ENCODE data around the gene TDRD9.
"Not testable (repeated sequence)": the region's sequence is repeated elsewhere in the genome, so short reads cannot be mapped to it uniquely, and the experiment has no call there.

TDRD9 gene

DNA sequence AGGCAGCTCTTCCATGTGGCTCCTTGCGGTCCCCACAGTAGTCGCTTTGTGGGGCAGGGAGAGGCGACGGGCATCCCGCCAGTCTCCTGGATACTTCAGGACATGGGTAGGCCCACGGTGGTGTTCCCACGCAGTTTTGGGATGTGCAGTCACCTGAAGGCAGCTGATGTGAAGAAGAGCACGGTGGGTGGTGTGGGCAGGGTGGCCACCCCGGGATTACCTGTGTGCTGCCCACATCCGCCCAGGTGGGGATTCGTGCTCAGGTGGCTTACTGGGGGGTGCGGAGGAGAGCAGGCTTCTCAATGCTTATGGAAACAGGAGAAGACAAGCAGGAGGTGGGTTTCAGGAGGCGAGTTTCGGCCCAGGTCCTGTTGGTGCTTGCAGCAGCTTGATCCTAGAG, 28.4 kb upstream of the TDRD9 start:
- H3K27ac Mint-ChIP-seq: no peak overlapping the region
- no peaks in the 10 kb centered on the region for H3K27me3 Mint-ChIP-seq
- H3K4me3 Mint-ChIP-seq: no peak overlapping the region
- no peaks in the 10 kb centered on the region for H3K36me3 Mint-ChIP-seq
- no peaks in the 10 kb centered on the region for H3K9me3 Mint-ChIP-seq (ENCODE audit: low read depth)
- H3K4me1 Mint-ChIP-seq (ENCODE audit: low read depth): peaks cover 4% of the 10 kb centered on the region

GRCh38 chr14:103904493-103905107, 23.7 kb upstream of the TDRD9 start:
- Mint-ChIP-seq H3K4me3 (no peak overlapping the region), H3K36me3 (no peaks in the 10 kb centered on the region), H3K27ac (no peak overlapping the region), H3K9me3 (ENCODE audit: low read depth) (no peaks in the 10 kb centered on the region), H3K27me3 (peaks cover 2% of the 10 kb centered on the region), H3K4me1 (ENCODE audit: low read depth) (peaks cover 21% of the 10 kb centered on the region)

- H3K4me1 Mint-ChIP-seq (ENCODE audit: low read depth): peaks cover 30% of the 10 kb centered on the region
- H3K4me3 Mint-ChIP-seq: no peak overlapping the region
- peak overlapping the region; percentile 10 for H3K27ac Mint-ChIP-seq
- no peaks in the 10 kb centered on the region for H3K9me3 Mint-ChIP-seq (ENCODE audit: low read depth)
- H3K27me3 Mint-ChIP-seq: peaks cover 2% of the 10 kb centered on the region
- no peaks in the 10 kb centered on the region for H3K36me3 Mint-ChIP-seq
Observed at GRCh38 chr14:103905842-103906456, 22.3 kb upstream of the TDRD9 start.

DNA sequence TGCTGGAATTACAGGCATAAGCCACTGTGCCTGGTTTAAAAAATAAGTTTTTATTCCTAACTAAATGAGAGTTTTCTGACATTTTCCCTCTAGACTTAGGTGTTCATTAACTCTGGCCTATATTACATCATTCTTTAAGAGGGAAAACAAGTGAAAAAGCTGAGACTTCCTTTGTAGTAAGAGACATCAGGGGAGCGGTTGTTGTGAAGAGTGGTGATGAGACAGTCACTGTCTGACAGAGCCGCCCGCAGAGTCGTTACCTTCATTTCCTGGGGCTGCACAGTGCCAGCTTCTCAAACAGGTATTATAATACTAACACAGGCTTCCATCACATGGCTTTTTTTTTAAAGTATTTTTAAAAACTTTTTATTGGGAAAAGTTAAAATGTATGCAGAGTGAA, 19.7 kb upstream of the TDRD9 start:
- Mint-ChIP-seq H3K4me3 (peak overlapping the region; percentile 53), H3K27me3 (peaks cover 2% of the 10 kb centered on the region), H3K9me3 (ENCODE audit: low read depth) (no peaks in the 10 kb centered on the region), H3K36me3 (peaks cover under 1% of the 10 kb centered on the region), H3K4me1 (ENCODE audit: low read depth) (peaks cover 27% of the 10 kb centered on the region), H3K27ac (peak overlapping the region; percentile 86)

DNA sequence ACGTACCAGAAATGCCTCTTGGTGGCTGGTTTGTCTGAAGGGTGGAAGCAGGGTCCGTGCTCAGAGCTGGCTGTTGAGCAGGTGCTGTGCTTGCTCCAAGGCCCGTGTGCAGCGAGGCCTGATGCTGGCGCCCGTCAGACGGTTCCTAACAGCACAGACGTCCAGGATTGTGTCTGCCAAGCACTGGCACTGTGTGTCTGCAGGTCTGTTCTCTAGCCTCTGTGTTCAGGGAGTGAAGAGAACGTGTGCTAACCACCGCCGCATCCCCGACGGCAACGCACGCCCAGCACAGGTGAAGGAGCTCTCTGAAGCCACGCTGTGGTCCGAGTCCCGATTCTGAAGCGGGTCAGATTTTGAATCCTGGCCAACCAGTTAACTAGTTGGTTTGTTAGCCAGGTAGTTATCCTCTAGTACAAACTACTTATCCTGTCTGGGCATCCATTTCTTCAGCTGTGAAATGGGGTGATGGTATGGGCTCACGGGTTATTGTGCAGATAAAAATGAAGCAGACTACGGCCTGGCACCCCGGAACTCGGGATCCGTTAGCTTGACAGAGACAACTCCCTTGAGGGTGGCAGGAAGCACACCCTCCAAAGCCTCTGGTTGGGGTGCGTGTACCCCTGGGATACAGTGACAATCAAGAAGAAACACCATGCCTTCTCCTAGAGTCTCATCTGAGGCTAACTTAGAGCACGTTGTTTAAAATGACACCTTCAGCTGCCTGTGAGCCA, 18.6 kb upstream of the TDRD9 start:
- Mint-ChIP-seq H3K27ac (peak overlapping the region; percentile 93), H3K27me3 (peaks cover 2% of the 10 kb centered on the region), H3K9me3 (ENCODE audit: low read depth) (no peaks in the 10 kb centered on the region), H3K4me1 (ENCODE audit: low read depth) (peaks cover 27% of the 10 kb centered on the region), H3K4me3 (peak overlapping the region; percentile 68), H3K36me3 (peaks cover 2% of the 10 kb centered on the region)

DNA sequence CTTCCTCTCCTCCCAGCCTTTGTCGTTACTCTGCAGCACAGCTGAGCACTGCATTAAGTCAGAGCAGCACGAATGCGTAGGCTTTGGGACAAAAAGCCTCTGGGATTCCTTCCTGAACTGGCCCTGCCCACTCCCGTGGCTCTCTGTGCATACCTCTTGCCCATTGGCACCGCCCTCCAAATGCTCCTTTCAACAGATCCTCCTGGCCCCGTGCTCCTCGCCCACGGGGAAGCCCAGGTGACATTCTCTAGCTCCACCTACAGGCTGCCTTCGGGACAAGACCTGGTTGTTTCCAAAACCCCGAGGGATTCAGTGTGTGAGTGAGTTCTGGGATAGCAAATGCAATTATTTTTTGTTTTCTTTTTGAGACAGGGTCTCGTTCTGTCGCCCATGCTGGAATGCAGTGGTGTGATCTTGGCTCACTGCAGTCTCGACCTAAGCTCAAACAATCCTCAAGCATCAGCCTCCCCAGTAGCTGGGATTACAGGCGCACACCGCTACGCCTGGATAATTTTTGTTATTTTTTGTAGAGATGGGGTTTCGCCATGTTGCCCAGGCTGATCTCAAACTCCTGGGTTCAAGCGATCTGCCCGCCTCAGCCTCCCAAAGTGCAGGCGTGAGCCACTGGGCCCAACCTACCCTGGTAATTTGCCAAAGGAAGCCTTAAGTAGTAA, 17.9 kb upstream of the TDRD9 start:
- H3K4me3 Mint-ChIP-seq: peak overlapping the region; percentile 68
- peaks cover 2% of the 10 kb centered on the region for H3K36me3 Mint-ChIP-seq
- H3K27me3 Mint-ChIP-seq: peaks cover 2% of the 10 kb centered on the region
- peak overlapping the region; percentile 93 for H3K27ac Mint-ChIP-seq
- no peaks in the 10 kb centered on the region for H3K9me3 Mint-ChIP-seq (ENCODE audit: low read depth)
- peaks cover 26% of the 10 kb centered on the region for H3K4me1 Mint-ChIP-seq (ENCODE audit: low read depth)

GRCh38 chr14:103910984-103911383, 17.3 kb upstream of the TDRD9 start:
- Mint-ChIP-seq H3K36me3 (peaks cover 2% of the 10 kb centered on the region), H3K4me1 (ENCODE audit: low read depth) (peaks cover 26% of the 10 kb centered on the region), H3K27me3 (no peaks in the 10 kb centered on the region), H3K4me3 (no peak overlapping the region), H3K27ac (no peak overlapping the region), H3K9me3 (ENCODE audit: low read depth) (no peaks in the 10 kb centered on the region)

GRCh38 chr14:103915616-103916015, 12.6 kb upstream of the TDRD9 start:
- Mint-ChIP-seq H3K4me1 (ENCODE audit: low read depth) (peaks cover 20% of the 10 kb centered on the region), H3K27ac (peak overlapping the region; percentile 42), H3K36me3 (peaks cover 2% of the 10 kb centered on the region), H3K9me3 (ENCODE audit: low read depth) (no peaks in the 10 kb centered on the region), H3K27me3 (no peaks in the 10 kb centered on the region), H3K4me3 (no peak overlapping the region)

DNA sequence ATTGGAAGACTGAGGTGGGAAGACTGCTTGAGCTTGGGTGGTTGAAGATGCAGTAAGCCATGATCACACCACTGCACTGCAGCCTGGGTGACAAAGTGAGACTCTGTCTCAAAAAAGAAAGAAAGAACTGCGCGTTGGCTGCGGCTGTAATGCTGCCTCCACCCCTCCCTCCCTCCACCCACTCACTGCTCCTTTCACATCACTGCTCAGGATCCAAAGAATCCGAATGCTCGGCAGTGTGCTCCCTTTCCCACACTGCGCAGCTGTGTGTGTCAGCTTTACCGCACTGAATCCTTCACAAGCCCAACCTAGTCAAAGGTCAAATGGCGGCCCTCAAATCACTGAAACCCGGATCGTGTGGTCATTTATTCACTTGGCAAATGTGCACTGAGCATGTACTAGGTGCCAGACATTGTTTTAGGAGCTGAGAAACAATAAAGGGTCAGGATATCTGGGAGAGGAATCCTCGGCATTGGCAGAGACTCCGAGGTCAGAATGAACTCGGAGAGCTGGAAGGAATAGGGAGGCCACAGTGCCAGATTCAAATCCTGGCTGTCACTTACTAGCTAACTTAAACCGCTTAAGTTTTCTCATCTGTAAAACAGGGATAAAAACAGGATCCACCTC, 11.5 kb upstream of the TDRD9 start:
- peak overlapping the region; percentile 28 for H3K27ac Mint-ChIP-seq

DNA sequence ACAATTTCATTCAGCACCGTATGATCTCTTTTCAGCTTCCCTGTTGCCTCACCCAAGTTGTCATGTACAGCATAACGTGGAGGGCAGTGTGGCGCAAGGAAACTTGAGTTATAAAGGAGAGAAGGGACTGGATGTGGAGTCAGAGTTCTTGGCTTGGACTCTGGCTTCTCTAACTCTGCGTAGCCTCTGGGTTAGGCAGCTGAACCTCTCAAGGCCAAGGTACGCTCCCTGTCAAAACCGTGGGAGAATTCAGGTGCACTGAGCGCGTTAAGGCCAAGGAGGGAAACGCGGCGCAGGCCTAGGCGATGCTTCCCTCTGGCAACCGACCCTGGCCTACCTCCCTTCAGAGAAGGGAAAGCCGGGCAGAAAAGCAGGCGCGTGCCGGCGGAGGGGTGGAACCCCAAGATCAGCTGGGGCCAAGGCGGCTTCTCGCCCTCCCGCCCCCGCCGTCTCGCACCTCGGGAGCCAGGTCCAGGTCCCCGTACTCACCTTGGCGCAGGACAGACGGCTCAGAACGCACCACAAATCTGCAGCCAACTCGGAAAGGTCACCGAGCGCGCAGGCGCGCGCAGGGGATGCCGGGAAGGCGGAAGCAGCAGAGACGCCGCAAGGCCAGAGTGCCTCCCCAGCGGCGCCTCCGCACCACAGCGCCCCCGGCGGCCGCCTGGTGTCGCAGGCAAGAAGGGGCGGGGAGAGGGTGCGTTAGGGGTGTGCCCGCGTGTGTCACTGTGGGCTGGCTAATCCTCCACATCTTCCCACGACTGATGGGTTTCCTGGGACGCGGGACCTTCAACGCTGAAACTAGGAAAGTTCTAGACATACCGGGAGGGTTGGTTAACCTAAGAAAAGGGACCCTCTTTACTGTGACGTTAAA, 7.0 kb upstream of the TDRD9 start:
- Mint-ChIP-seq H3K27ac (peak overlapping the region; percentile 86), H3K36me3 (no peaks in the 10 kb centered on the region), H3K4me3 (peak overlapping the region; percentile 92), H3K9me3 (ENCODE audit: low read depth) (no peaks in the 10 kb centered on the region), H3K4me1 (ENCODE audit: low read depth) (peaks cover 19% of the 10 kb centered on the region), H3K27me3 (peaks cover 3% of the 10 kb centered on the region)

More for the DNA sequence above, 11.5 kb upstream of the TDRD9 start:
- Mint-ChIP-seq H3K36me3 (peaks cover 2% of the 10 kb centered on the region), H3K4me3 (no peak overlapping the region), H3K9me3 (ENCODE audit: low read depth) (no peaks in the 10 kb centered on the region), H3K4me1 (ENCODE audit: low read depth) (peaks cover 23% of the 10 kb centered on the region), H3K27me3 (no peaks in the 10 kb centered on the region)

GRCh38 chr14:103921855-103922200, 6.4 kb upstream of the TDRD9 start:
- peaks cover 17% of the 10 kb centered on the region for H3K4me1 Mint-ChIP-seq (ENCODE audit: low read depth)
- H3K4me3 Mint-ChIP-seq: peak overlapping the region; percentile 92
- H3K36me3 Mint-ChIP-seq; H3K9me3 Mint-ChIP-seq (ENCODE audit: low read depth); H3K27ac Mint-ChIP-seq; H3K27me3 Mint-ChIP-seq: not testable (repeated sequence)

- no peaks in the 10 kb centered on the region for H3K36me3 Mint-ChIP-seq
- peaks cover 9% of the 10 kb centered on the region for H3K4me1 Mint-ChIP-seq (ENCODE audit: low read depth)
- no peaks in the 10 kb centered on the region for H3K9me3 Mint-ChIP-seq (ENCODE audit: low read depth)
Observed at GRCh38 chr14:103923863-103924262, 4.4 kb upstream of the TDRD9 start.

DNA sequence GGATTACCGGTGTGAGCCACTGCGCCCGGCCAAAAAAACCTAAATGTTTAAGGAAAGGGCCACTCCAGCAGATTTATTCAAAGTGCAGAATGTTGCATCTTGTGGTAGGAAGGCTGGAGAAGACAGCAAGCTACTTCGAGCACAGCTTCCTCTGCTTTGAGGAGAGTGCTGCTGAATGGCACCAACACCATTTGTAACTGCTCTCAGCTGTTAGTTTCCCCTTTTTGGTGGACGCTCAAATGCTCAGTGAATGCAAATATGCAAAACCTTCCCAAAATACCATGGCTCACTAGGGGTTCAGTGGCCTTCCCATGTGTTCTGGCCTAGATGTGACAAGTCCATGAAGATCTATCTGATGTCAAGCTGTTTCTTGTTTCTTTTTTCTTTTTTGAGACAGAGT, 2.9 kb upstream of the TDRD9 start:
- no peak overlapping the region for H3K4me3 Mint-ChIP-seq
- peaks cover 5% of the 10 kb centered on the region for H3K27me3 Mint-ChIP-seq
- peaks cover 3% of the 10 kb centered on the region for H3K4me1 Mint-ChIP-seq (ENCODE audit: low read depth)
- H3K9me3 Mint-ChIP-seq (ENCODE audit: low read depth): no peaks in the 10 kb centered on the region
- H3K36me3 Mint-ChIP-seq: no peaks in the 10 kb centered on the region
- H3K27ac Mint-ChIP-seq: no peak overlapping the region

More at GRCh38 chr14:103923863-103924262, 4.4 kb upstream of the TDRD9 start:
- Mint-ChIP-seq H3K27me3 (peaks cover 3% of the 10 kb centered on the region), H3K27ac (no peak overlapping the region), H3K4me3 (no peak overlapping the region)

- Mint-ChIP-seq H3K4me1 (ENCODE audit: low read depth) (peaks cover 3% of the 10 kb centered on the region), H3K4me3 (no peak overlapping the region), H3K27ac (no peak overlapping the region), H3K27me3 (peaks cover 5% of the 10 kb centered on the region), H3K9me3 (ENCODE audit: low read depth) (no peaks in the 10 kb centered on the region), H3K36me3 (no peaks in the 10 kb centered on the region)
Observed at GRCh38 chr14:103927566-103927965, 690 bp upstream of the TDRD9 start.
